ENCODE data around the gene UBE2E1.

The UBE2E1 gene

DNA sequence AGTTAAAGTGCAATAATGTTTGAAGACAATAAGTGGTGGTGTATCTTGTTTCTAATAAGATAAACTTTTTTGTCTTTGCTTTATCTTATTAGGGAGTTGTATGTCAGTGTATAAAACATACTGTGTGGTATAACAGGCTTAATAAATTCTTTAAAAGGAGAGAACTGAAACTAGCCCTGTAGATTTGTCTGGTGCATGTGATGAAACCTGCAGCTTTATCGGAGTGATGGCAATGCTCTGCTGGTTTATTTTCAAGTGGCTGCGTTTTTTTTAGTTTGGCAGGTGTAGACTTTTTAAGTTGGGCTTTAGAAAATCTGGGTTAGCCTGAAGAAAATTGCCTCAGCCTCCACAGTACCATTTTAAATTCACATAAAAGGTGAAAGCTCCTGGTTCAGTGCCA lies 113.9 kb downstream of the UBE2E1 start:
- TF ChIP-seq, protein P1, sequence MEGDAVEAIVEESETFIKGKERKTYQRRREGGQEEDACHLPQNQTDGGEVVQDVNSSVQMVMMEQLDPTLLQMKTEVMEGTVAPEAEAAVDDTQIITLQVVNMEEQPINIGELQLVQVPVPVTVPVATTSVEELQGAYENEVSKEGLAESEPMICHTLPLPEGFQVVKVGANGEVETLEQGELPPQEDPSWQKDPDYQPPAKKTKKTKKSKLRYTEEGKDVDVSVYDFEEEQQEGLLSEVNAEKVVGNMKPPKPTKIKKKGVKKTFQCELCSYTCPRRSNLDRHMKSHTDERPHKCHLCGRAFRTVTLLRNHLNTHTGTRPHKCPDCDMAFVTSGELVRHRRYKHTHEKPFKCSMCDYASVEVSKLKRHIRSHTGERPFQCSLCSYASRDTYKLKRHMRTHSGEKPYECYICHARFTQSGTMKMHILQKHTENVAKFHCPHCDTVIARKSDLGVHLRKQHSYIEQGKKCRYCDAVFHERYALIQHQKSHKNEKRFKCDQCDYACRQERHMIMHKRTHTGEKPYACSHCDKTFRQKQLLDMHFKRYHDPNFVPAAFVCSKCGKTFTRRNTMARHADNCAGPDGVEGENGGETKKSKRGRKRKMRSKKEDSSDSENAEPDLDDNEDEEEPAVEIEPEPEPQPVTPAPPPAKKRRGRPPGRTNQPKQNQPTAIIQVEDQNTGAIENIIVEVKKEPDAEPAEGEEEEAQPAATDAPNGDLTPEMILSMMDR (IDR thresholded peaks at IDR 0.05; ENCODE audit: low read depth, low read length) = no peak
- no peak for DNase-seq (ENCODE audit: extremely low read depth, low read depth)

GRCh38 chr3:23920151-23920655 lies 114.4 kb downstream of the UBE2E1 start:
- TF ChIP-seq, protein P1 (IDR thresholded peaks at IDR 0.05; ENCODE audit: low read depth, low read length) = no peak
- no peak for DNase-seq (ENCODE audit: extremely low read depth, low read depth)

DNA sequence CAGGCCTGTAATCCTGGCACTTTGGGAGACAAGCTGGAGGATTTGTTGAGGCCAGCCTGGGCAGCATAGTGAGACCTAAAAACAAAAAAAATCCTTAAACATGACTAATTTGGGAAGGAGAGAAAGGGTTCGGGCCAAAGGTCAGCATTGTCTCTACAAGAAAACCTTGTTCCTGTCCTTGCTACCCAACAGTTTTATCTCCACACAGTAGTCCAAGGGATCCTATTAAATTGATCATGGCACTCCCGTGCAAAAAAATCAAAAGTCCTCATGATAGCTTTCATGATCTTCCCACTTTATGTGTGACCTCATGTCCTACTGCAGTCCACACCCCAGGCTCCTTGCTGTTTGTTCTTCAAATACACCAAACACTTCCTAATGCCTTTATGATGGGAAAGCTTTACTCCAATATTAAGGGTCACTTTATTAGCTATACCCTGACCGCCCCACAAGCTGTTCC lies 115.3 kb downstream of the UBE2E1 start:
- no peak for DNase-seq (ENCODE audit: extremely low read depth, low read depth)

DNA sequence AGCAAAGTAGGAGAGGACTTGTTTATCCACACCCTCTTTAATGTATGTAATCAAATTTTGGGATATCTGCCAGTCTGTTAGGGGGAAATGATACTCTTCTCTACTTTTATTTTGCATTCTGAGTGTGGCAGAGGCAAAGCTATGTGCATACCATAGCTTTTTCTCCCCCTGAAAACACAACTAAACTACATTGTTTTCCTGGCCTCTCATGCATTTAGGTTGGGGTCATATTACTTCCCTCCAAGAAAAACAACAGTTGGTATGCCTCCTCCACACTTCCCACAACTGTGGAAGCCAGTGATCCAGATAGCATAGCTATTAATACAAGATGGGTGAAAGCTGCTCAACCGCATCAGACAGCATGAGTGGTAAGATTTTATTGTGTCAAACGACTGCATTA lies 118.0 kb downstream of the UBE2E1 start:
- TF ChIP-seq, protein P1 (IDR thresholded peaks at IDR 0.05; ENCODE audit: low read depth, low read length) = no peak
- peak; percentile 23 for DNase-seq (ENCODE audit: extremely low read depth, low read depth)

More for the DNA sequence above, 115.3 kb downstream of the UBE2E1 start:
- TF ChIP-seq, protein P1 (IDR thresholded peaks at IDR 0.05; ENCODE audit: low read depth, low read length) = no peak

- no peak for DNase-seq (ENCODE audit: extremely low read depth, low read depth)
- TF ChIP-seq, protein P1 (IDR thresholded peaks at IDR 0.05; ENCODE audit: low read depth, low read length) = no peak
Observed at GRCh38 chr3:23926246-23926645, 120.5 kb downstream of the UBE2E1 start.

- TF ChIP-seq, protein P1 (IDR thresholded peaks at IDR 0.05; ENCODE audit: low read depth, low read length) = peak; percentile 17
- DNase-seq (ENCODE audit: extremely low read depth, low read depth) = no peak
Observed at GRCh38 chr3:23926736-23927135, 121.0 kb downstream of the UBE2E1 start.

DNA sequence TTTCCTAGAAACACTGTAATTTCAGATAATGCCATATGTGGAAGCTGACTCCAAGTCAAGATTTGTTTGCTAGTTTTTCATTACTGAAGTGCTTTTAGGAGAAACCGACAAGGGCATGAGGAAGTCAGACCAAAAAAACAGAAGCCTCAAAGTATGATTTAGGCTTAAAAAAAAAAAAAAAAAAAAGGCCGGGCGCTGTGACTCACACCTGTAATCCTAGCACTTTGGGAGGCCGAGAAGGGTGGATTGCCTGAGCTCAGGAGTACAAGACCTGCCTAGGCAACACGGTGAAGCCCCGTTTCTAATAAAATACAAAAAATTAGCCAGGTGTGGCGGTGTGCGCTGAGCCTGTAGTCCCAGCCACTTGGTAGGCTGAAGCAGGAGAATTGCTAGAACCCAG lies 122.8 kb downstream of the UBE2E1 start:
- DNase-seq (ENCODE audit: extremely low read depth, low read depth) = no peak
- TF ChIP-seq, protein P1 (IDR thresholded peaks at IDR 0.05; ENCODE audit: low read depth, low read length) = no peak

Data from AG09319 (cell line).